WI38 (cell line): ENCODE measurements around the gene SEMA7A.

Experiments
- H3K4me3 ChIP-seq: 2 replicates; pipeline ENCODE4 v1.5.1; 2011; ENCODE audit warnings: low read depth, mild to moderate bottlenecking, control low read depth, low read length
- CTCF ChIP-seq: IDR thresholded peaks from 2 replicates; pipeline ENCODE4 v1.5.1; 2012; ENCODE audit warnings: low read depth, mild to moderate bottlenecking, control low read depth, low read length

The SEMA7A gene

GRCh38 chr15:74381481-74381880, 52.3 kb downstream of the SEMA7A start:
- no peak overlapping the region for H3K4me3 ChIP-seq
- no peak for TF ChIP-seq CTCF

- no peak for TF ChIP-seq CTCF
Observed at GRCh38 chr15:74381190-74381453, 52.6 kb downstream of the SEMA7A start.

GRCh38 chr15:74380361-74381189, 53.2 kb downstream of the SEMA7A start:
- H3K4me3 ChIP-seq: no peak overlapping the region
- no peak for TF ChIP-seq CTCF

More at GRCh38 chr15:74381190-74381453, 52.6 kb downstream of the SEMA7A start:
- H3K4me3 ChIP-seq: no peak overlapping the region

GRCh38 chr15:74378848-74379247, 54.9 kb downstream of the SEMA7A start:
- TF ChIP-seq CTCF: no peak
- H3K4me3 ChIP-seq: no peak overlapping the region

GRCh38 chr15:74377831-74378766, 55.7 kb downstream of the SEMA7A start:
- H3K4me3 ChIP-seq: no peak overlapping the region
- TF ChIP-seq CTCF: no peak

- no peak for TF ChIP-seq CTCF
Observed at GRCh38 chr15:74376825-74377581, 56.8 kb downstream of the SEMA7A start.

GRCh38 chr15:74376226-74376625, 57.5 kb downstream of the SEMA7A start:
- TF ChIP-seq CTCF: no peak

More at GRCh38 chr15:74376825-74377581, 56.8 kb downstream of the SEMA7A start:
- no peak overlapping the region for H3K4me3 ChIP-seq

More at GRCh38 chr15:74376226-74376625, 57.5 kb downstream of the SEMA7A start:
- no peak overlapping the region for H3K4me3 ChIP-seq
